HG02938 (cell line): ENCODE data around the gene SCRN1.

Source experiments
- ATAC-seq: cut with Tn5 transposase; IDR thresholded peaks from one replicate; pipeline ENCODE4 v1.9.1; 2021; ENCODE audit warnings: mild to moderate bottlenecking, moderate library complexity; ENCODE audit not compliant: unreplicated experiment

SCRN1 gene

DNA sequence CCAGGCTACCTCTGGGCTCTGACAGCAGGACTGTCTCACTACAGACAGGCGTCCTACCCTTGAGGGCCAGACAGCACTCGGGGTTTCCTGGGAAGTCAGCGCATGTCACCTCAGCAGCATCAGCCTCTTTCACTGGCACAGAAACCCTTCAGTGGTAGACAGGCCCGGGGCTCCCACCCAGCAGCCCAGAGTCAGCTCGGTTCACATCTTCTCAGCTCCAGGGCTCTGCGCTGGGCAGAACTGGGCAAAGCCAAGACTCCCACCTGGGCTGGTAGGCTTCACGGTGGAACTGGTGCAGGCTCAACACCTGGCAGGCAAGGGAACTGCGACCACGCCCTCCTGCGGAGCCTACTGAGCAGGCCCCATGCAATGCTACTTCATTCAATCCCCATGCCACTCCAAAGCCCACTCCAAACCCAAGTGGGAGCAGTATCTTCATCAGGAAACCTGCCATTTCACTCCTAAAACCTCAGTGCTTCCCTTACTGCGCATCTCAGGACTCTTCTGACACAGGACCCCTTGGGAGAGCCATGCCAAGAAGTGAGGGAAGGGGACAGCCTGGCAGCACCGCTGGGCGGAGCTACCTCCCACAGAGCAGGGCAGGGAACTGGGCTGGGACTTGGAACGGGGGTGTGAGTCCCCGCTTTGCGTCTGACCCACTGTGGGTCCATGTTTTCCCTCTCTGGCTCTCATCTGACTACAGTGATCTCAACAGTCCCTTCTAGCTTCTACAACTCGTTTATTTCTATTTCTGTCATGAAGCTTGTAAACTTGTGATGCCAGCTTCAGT lies 60.4 kb downstream of the SCRN1 start:
- ATAC-seq: no peak

DNA sequence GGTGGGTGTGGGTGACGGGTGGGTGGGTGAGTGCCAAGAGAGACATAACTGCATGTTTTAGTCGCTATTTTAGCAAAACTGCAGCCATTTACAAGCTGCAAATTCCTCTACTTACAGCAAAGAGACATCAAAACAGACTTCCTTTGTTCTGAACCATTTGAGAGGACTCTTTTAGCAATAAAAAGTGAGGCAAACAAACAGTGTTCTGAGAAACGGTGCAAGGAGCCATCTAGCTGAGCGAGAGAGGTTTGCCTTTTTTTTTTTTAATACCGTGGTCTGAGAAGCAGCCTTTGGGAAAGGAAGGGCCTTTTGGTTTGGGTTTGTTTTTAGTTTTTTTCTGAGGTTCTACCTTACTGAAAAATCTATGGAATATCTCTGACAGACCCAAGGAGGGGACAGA lies 62.9 kb downstream of the SCRN1 start:
- ATAC-seq: no peak

DNA sequence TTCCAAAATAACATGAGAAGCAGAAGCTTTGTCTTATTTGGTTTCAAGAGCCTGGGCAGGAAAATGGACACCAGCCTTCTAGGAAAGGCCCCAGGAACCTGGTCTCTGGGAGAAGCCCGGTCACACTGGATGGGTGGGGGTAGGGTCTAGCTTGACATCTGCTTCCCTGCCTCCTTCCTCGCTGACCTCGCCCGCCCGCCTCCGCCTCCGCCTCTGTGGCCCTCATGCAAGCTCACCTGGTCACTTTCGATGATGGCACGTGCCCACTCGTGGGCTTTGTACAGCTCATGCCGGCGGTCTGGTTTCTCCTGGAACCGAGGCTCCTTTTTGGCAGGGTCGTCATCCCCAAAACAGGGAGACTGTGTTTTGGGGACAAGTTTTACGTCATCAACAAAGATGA lies 63.4 kb downstream of the SCRN1 start:
- no peak for ATAC-seq

DNA sequence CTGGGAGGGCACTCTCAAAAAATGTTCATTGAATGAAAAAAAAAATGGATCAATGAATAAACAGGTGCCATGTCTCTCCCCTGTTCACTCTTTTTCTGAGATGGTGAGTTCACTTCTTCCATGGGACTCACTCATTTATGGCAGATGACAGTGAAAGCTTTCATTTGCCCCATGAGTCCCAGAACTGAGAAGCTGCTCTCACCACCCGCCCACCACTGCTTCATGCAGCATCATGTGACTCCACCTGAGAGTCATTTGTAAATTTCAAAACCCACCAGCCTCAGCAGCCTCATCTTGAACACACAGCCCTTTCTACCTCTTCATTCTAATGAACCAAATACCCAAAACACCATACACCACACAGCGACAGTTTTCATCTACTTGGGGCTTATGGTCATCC lies 64.9 kb downstream of the SCRN1 start:
- no peak for ATAC-seq

DNA sequence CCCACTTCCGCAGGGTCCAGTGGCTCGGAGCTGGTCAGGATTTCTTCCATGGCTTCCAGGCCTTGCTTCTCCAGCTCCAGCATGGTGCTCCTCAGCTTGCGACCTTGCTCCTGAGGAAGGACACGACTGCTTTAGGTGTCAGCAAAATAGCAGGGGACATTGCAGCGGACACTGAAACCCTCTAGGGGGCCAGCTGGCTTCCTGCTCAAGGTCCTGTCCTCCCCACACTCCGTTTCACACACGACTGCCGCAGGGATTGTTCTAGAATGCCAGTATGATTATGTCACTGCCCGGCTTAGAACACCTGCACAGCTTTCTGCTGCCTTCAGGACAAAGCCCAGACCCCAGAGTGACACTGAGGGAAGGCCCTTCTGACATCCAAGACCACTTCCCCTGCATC lies 65.6 kb downstream of the SCRN1 start:
- no peak for ATAC-seq

DNA sequence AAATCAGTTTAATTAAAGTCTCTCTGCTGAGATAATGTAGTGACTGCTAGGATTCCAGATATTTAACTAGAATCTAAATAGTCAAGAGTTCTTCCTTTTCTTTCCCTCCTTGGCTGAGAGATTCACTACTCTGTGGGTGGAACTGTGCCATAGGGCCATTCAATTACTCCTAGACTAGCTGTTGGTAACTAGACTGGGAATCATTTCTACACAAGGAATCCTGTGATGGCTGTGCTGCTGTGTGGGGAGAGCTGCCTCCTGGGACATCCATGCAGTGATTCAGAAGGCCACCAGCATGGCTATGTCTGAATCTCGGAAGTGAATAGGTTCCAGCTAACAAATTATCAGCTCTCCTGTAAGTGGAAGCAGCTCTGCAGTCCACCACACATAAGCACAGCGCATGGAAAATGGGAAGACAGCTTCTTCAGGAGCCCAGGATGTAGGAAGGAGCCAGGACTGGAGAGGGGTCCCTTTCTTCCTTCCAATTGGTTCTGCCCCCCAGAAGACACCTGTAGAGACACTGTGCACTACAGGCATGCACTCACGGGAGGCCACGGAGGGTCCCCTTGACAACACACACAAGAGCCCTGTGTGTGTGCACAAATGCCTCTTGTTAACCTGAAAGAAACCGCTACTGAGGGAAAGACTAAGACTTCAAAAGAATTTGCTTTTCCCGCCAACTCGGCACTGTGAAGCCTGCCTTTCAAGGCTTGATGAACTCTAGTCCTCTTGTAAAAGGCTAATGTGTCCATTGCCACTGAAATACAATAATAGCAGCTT lies 66.5 kb downstream of the SCRN1 start:
- no peak for ATAC-seq

DNA sequence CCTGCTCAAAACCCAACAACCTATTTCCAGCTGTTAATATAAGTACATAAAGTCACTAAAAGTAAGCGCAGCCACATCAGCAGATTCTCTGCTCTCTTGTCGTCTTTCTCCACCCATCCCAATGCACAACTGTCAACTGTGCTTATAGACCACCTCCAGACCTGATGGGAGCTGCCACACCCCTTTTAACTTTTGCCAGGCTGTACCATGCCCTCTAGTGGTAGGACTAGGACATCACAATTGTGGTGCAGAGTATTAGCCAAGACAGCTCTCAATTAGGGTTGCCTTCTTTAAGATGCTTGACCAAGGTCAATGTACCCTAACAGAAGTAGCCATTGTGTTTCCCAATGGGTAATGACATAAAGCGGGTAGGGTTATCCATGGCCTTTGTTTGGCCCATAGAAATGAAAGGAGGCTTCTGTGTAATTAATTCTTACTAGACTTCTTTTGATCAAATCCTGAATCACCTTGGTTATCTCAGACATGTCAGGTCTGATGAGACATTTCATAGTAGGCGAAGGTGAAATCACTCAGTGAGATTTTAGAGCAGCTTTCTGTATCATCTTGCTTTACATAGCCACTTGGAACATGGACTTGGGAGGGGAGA lies 68.1 kb downstream of the SCRN1 start:
- peak; percentile 95 for ATAC-seq

DNA sequence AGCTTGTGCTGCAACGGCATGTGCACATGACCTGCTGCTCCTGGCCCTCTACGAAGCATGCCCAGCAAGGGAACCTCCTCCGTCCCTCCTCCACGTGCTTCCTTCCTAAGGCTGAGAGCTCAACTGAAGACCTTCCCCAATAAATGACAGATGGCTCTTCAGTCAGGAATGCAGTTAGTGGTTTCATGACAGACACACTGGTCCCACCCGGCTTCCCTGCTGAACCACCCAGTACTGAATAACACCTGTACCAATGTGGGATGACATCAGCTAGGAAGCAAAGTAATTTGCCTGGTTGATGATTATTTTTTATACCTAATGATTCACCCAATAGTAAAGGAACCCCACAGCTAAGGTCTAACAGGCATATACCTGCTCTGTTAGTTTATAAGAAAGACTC lies 69.1 kb downstream of the SCRN1 start:
- ATAC-seq: no peak

DNA sequence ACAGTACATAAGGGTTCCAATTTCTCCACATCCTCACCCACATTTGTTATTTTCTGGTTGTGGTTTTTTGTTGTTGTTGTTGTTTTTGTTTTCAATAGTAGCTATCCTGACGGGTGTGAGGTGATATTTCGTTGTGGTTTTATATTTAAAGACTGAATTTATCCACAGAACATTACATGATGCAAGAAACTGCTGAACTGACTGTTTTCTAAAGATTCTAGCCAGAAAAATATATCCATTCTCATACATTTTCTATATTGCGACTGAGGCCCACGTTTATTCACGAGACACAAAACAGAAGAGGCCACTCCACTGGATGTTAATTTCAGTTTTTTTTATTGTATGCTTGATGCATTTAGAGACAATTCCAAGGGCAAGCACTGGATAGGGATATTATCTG lies 69.8 kb downstream of the SCRN1 start:
- no peak for ATAC-seq

DNA sequence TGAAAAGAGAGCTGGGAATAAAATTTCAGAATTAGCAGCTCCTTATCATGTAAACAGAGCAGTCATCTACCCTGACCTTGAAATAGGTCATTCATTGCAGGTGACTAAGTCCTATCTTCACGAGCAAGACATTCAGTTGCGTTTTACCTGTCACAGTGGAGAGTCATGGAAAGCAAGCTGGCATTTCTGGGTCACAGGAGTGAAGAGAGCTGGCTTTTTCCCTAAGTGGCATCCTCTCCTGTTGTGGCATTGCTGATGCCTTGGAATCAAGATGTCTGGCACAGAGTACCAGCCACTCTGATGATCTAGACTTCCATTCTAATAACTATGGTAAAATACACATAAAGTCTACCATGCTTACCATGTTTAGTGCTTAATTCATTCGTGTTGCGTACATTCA lies 70.8 kb downstream of the SCRN1 start:
- ATAC-seq: no peak

DNA sequence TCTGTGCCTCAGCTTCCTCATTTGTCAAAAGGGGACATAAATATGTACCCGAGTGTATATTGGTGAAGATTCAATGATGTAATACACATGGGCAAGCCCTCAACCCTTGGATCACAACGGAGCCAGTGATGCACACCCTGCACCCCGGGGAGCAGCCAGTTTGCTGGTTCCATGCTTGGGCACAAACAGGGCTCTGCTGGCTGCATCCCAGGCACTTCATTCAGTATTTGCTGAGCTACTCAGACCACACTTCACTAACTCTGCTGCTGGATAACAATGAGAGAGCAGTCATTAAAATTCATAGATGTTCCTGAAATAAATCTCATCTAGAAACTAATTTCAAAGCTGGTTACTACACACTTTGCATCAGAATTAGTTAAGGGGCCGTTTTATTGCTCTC lies 72.0 kb downstream of the SCRN1 start:
- ATAC-seq: no peak

DNA sequence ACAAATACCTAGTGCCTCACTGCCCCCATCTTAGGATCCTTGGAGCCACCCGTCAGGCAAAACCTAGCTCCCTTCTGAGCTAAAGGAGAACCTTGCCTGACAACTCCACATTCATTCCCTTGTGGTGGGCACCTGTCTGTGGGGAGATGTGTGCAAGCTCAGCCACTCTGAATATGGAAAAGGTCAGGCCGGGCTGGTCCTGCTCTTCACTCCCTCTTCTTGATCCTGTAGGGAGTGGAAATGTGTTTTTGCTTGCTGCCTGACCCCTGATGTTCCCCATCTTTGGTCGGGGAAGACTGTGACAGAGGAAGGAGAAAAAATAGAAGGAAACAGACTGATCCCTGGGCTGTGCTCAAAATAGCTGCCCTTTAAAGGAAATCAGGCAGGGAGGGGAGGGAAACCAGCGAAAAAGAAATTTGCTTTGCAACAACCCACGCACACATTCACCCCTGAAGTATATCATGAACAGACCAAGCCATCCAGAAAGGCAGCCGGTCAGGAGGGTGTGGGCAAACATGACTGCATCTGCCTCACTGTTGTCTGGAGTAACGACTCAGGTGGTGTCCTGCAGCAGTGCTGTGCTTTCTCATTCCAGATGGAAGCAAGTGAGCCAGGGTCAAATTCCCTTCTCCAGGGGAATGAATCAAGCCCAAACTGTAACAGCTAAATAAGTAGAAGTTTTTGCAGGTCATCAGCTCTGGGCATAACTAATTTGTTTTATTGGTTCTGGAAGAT lies 74.0 kb downstream of the SCRN1 start:
- ATAC-seq: no peak

DNA sequence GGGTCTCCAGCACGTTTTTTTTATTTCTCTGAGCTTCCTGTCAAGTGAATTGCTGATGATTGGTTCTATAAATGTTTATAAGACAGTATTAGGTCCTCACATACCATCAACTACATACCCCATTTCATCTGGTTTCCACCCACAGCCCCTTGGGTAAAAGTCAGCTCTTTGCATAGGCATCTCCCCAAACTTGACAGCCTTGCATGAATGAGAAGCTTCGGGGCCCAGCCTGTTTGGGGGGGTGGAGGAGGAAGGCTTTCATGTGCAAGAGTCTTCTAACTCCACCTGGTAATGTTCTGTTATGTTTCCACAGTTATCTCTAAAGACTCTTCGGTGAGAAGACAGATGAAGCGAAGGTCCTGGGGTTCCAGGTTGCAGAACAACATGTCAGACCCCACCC lies 75.4 kb downstream of the SCRN1 start:
- ATAC-seq: no peak

DNA sequence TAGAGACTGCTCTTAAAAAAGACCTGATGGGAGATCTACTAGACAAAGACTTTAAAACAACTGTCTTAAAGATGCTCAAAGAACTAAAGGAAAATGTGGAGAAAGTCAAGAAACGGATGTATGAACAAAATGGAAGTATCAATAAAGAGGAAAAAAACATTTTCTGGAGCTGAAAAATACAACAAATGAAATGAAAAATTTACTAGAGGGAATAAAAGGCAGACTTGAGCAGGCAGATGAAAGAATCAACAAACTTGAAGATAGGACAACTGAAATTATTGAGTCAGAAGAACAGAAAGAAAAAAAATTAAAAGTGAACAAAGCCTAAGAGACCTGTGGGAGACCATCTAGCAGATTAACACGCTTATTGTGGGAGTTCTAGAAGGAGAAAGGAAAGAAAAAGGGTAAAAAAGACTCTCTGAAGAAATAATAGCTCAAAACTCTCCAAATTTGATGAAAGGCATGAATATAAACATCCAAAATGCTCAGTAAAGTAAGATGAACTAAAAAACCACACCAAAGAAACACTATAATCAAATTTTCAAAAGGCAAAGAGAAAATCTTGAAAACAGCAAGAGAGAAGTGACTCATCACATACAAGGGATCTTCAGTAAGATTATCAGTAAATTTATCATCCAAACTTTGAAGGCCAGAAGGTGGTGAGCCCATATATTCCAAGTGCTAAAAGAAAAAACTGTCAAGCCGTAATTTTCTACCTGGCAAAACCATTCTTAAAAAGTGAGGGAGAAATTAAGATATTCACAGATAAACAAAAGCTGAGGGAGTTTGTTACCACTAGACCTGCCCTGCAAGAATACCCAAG lies 83.2 kb downstream of the SCRN1 start:
- no peak for ATAC-seq

DNA sequence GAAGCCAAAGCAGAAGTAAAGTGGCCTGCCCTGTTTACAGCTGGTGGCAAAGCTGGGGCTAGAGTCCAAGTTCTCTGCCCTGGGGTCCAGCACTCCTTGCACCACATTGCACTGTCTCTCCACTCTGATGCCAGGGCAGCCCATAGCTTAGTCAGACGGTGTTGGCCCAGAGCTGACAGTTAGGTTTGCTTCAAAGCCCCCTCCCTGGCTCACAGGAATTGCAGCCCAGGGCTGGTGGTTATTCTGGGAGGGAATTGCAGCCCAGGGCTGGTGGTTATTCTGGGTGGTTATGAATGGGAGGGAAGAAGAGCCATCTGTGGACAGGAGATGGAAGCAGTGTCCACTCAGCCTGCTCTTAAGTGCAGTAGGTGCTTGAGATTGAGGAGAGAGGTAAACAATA lies 88.9 kb downstream of the SCRN1 start:
- ATAC-seq: no peak

DNA sequence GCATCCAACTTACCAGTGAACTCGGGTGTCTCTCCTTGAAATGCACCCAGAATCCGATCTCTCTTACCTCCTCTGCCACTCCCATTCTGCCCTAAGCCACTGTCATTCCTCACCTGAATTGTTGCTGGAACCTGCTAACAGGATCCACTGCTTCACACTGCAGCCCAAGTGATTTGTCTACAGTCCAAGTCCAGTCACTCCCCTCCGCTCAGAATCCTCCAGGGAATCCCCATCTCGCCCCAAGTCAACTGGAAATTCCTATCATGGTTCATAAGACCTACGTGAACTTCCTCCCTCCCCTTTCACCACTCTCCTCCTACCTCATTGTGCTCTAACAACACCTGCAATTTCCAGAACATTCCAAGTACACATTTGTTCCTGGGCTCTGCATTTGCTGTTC lies 91.3 kb downstream of the SCRN1 start:
- ATAC-seq: no peak

DNA sequence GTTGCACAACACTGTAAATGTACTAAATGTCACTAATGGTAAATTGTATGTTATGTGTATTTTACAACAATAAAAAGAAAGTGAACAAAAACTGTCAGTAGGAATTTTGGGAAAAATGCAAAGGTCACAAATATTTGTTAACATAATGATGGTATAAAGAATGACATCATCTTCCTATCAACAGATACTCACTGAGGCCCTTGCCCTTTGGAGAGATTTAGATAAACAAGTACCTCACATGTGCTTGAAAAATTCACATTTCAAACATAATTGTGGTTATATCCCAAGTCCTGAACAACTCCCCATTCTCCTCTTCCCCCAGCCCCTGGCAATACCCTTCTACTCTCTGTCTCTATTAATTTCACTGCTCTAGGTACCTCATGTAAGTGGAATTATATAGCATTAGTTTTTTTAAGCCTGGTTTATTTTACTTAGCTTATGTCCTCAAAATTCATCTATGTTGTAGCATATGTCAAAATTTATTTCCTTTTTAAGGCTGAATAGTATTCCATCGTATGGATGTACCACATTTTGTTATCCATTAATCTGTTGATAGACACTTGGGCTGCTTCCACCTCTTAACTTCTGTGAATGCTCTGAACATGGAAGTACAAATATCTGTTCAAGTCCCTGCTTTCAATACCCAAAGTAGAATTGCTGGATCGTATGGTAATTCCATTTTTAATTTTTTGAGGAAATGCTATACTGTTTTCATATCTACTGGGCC lies 92.8 kb downstream of the SCRN1 start:
- ATAC-seq: no peak

DNA sequence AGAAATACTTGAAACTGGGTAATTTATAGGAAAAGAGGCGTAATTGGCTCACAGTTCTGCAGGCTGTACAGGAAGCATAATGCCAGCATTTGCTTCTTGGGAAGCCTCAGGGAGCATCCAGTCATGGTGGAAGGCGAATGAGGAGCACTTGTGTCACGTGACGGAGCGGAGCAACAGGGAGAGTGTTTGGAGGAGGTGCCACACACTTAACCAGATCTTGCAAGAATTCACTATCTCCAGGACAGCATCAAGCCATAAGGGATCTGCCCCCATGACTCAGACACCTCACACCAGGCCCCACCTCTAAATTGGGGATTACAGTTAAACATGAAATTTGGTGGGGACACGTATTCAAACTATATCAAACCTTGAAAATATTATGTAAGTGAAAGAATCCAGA lies 94.0 kb downstream of the SCRN1 start:
- ATAC-seq: no peak

DNA sequence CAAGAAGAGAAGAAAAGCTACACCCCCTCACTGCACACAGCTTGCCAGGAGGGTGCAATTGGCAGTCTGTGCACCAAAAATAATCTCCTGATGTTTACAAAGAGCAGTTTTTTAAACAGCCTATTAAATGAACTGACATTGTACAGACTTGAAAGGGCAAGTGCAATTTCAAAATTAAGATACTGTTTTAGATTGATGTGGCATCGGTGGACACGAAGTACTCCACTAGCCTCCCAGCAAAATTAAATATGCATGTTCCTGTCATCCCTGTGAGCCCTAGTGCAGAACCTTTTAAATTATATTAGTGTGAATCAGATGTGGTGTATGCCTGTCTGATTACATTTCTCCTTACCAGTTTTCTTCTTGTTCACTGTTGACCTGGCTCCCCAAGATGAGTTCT lies 95.3 kb downstream of the SCRN1 start:
- no peak for ATAC-seq
